Measurements from ENCODE around the gene PITX1. TPM values are rescaled to one million over a fixed set of nuclear protein-coding genes. Genes with fewer than 3 reads are reported as not detected.
"Not testable (repeated sequence)": the region's sequence is repeated elsewhere in the genome, so short reads cannot be mapped to it uniquely, and the experiment has no call there.

The PITX1 gene
- total RNA-seq, 1 experiment from 2014 or later: 45.3 TPM

DNA sequence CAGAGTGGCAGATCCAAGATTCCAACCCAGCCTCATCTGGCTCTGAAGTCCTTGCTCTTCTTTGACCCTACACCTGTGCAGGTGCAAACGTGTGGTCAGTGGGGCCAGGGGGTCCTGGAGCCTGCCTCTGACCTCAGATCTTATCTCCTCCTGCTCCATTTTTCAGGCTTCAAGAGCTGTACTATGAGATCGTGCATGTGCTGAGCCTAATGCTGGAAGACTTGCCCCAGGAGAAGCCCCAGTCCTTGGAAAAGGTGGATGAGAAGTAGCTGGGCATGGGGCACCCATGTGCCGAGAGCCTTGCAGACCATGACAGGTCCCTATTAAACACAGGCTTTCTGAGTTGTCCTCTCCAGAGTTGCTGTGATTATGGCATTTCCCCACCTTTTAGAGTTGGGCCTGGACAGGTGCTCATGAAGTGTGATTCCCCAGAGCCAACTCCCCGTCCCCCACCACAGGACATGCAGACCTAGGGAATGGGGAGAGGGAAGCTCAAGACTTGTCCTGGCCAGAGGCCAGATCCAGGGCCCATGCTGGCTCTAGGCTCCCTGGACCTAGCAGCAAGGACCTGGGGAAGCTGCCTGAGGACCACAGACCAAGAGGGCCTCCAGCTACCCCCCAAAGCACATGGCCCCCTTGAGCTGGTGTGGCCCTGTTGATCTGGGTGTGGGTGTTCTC lies 22.5 kb downstream of the PITX1 start:
- no peak for DNase-seq (ENCODE audit: extremely low read depth, low read depth)

DNA sequence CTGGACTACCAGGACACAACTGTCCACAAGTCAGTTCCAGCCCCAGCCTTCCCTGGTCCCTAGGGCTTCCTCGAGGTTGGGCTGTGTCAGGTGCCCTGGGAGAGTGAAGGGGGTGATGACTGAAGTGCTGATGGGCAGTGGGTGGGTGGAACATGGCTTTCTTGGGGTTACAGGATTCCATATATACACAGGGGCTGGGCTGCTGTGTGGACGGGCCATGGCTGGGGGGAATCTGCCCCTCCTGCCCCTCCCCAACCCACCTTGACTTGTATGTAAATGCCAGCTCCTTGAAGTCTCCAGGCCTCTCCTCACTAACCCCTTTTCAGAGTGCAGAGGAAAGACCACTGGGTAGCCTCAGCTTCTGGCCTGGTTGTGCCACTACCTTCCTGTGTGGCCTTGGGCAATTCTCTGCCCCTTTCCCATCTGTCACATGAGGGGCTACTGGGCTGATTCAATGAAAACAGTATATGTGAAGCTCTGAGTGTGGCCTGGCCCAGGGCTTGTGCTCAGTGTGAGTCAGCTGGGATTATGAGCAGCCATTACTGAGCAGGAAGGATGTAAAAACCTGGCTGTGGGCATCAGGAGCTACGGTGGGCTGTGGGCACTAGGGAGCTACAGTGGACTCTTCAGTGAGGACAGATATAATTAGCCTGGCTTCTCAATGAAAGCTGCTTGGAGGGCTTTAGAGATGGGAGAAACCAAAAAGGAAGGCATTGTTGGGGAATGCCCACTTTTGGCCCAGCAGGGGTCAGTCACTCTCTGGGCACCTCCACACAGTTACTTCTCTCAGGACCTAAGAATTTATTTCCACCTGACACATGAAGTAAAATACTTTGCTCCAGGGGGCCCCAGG lies 23.3 kb downstream of the PITX1 start:
- DNase-seq (ENCODE audit: extremely low read depth, low read depth): no peak

DNA sequence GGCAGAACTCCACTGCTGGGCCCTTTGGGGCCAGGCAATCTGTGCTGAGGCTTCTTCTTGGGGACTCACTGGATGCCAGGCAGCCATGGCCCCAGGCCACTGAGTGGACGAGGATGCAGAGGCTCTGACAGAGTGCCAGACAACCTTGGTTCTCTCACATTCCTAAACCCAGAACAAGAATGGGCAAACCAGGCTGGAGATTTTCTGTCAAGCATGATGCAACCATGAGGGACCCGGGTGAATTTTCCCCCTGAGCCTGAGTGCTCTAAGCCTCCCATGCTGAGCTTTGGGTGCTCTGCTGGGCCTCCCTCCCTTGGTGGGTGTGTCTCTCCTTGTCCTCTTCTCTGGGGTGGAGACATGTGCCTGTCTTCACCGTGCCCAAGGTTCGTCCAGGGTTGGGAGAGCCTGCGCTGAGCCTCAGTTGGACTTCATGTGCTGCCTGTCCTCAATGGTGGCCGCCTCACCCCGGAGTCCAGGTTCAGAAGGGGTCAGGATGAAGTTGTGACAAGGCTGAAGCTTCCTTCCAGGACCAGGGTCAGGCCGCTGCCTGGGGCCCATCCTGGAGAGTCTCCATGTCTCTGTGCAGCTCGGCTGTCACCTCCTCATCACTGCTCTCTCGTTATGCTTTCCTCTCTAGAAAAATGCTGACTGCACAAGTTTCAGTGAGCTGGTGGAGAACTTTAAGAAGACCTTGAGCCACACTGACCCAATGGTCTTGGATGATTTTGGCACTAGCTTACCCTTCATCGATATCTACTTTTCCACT lies 24.1 kb downstream of the PITX1 start:
- DNase-seq (ENCODE audit: extremely low read depth, low read depth): no peak

DNA sequence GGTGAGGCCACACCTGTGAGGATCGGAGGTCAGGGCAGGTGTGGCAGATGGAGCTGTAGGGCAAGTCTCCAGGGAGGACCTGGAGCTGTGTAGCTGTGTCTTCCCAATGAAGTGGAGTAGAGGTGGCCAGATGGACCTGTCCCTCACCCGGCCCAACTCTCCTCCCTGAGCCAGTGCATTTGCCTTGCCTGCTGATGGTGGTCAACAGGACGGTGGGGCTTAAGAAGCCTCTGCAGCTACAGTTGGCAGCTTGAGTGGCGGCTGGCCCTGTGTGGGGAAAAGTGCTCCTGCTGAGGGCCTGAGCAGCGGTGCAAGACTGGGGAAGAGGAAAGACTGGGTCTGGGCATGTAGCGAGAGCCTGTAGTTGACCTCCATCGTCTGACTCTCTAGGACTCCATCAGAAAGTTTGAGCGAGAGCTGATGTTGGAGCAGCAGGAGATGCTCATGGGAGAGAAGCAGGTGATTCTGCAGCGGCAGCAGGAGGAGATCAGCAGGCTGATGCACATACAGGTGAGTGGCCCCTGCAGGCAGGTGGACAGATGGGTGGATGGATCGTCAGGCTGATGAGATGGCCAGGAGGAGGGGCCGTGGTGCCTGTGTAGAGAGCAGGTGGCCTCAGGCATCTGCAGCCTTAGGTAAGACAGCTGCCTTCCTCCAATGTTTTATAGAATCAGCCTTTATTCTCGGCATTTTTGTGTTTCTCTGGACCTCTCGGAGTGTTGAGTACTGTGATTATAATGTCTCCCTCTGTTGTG lies 24.9 kb downstream of the PITX1 start:
- DNase-seq (ENCODE audit: extremely low read depth, low read depth): no peak

DNA sequence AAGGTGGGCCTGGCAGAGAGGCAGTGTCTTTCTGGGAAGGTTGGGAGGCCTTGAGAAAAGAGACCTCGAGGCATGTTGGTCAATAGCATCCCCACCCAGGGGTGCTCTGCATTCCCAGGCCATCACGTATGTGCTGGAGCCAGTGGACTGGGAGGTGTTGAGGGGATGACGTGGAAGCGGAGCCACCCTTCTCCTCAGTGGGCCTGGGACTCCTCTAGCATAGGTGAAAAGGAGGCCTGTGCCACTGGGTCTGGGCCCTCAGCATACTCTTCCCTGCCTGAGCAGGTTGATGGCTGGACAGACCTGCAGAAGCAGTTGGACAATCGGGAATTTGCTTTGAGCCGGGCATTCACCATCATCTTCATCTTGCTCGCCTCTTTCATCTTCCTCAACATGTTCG lies 25.5 kb downstream of the PITX1 start:
- DNase-seq (ENCODE audit: extremely low read depth, low read depth): no peak

DNA sequence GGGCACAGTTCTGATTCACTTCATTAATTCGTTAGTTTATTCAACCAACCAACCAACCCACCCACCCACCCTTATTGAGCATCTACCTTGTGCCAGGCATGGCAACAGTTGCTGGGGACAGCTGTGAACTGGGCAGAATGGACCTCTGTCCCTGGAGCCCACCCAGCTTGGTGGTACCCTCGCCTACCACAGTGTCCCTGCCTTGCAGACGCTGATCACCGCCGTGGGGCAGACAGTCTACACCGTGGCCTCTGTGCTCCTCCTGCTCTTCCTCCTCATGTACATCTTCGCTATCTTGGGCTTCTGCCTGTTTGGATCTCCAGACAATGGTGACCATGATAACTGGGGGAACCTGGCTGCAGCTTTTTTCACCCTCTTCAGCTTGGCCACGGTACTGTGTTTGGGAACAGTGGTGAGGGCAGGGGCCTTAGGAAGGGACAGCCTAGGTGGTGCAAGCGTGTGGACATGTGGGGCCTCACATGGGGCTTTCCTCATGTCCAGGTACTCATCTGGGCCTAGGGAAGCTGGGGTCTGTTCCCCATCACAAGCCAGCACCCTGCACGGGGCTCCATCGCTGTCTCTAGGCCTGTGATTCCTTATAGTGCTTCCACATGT lies 26.2 kb downstream of the PITX1 start:
- no peak for DNase-seq (ENCODE audit: extremely low read depth, low read depth)

DNA sequence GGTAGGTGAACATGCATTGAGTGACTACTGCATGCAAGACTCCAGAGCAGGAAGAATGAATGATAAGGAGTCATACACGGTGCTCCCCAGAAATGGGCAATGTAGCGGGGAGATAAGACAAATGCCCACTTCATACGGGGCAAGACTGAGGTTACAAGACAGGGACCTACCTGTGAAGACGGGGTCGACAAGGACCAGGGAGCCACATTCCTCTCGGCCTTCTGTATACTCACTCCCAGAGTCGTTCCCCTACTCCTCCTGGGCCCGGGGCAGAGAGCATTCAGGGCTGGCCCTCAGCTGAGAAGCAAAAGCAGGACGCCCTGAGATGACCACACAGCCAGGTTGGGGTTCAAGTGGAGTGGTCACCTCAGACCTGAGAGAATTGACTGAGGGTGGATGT lies 26.7 kb downstream of the PITX1 start:
- DNase-seq (ENCODE audit: extremely low read depth, low read depth): no peak

DNA sequence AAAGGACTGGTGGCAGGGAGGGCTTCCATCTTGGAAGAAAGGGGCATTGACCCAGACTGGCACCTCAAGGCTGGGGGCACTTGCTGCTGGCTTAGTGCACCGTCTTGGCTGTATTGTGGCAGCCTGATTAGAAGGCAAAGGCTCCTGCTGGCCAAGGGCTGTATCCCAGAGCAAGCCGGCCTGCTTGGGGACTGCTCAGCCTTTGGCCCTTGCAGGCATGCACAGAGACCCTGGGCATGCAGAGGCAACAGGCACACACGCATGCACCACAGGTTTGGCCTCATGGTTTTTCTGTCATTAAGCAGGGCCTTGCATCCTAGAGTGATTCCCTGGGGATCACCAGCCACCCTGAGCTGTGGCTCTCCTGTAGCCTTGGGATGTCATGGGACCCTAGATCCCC lies 29.0 kb downstream of the PITX1 start:
- no peak for DNase-seq (ENCODE audit: extremely low read depth, low read depth)

DNA sequence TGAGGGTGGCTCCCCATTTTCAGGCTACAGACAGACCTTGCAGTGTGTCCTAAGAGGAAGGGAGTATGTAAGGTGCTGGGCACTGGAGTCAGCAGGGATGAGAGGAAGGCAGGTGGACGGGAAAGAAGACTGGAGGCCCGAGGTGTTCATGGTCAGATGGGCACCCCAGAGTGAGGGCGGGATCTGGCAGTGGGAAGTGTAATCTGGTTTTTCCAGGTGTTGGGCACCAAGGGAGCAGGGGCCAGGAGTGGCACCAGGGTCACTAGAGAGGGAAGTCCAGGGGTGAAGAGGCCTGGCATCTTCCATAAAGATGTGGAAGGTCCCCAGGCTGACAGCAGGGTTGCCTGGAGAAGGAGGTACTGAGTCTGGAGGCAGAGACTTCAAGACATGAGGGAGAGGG lies 29.7 kb downstream of the PITX1 start:
- no peak for DNase-seq (ENCODE audit: extremely low read depth, low read depth)

DNA sequence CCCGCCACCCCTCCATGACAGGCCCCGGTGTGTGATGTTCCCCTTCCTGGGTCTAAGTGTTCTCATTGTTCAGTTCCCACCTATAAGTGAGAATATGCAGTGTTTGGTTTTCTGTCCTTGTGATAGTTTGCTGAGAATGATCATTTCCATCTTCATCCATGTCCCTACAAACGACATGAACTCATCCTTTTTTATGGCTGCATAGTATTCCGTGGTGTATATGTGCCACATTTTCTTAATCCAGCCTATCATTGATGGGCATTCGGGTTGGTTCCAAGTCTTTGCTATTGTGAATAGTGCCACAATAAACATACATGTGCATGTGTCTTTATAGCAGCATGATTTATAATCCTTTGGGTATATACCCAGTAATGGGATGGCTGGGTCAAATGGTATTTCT lies 36.0 kb downstream of the PITX1 start:
- not testable (repeated sequence) for DNase-seq (ENCODE audit: extremely low read depth, low read depth)

DNA sequence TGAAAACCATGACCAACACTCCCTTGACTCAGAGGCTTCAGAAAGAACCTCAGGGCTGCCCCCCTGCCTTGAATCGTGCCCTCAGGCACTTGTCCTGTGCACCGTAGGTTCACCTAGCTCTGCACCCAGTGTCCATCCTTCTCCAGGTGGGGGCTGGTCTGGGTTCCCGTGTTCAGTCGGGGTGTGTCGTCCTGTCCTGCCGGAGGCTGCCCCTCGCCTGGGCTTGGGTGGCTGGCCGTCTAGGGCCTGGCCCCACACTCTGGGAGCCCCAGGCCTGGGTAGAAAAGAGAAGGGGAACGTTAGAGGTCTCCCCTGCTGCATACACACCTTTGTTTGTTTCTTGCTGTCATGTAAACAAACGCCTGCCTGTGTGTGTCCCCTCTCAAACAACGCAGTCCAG lies 37.0 kb downstream of the PITX1 start:
- no peak for DNase-seq (ENCODE audit: extremely low read depth, low read depth)

DNA sequence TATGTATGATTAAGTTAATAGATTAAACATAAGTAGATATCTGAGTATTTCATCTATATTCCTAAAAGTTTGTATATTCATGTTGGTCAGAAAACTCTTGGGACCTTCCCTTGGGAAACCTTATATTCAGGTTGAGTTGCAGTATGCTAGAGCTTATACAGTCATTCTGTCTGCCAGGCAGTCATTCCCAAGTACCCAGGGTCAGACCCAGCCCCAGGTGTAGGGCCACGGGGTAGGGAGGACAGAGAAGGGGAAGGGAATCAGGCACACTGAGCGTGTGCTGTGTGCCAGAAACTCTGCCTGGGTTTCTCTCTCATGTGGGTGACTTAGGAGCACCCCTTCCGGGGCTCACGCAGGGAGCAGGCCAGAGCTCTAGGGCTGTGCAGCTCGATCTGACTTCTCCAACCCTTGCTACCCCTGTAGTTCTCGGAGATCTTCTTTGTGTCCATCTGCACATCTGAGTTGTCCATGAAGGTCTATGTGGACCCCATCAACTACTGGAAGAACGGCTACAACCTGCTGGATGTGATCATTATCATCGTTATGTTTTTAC lies 38.1 kb downstream of the PITX1 start:
- no peak for DNase-seq (ENCODE audit: extremely low read depth, low read depth)

DNA sequence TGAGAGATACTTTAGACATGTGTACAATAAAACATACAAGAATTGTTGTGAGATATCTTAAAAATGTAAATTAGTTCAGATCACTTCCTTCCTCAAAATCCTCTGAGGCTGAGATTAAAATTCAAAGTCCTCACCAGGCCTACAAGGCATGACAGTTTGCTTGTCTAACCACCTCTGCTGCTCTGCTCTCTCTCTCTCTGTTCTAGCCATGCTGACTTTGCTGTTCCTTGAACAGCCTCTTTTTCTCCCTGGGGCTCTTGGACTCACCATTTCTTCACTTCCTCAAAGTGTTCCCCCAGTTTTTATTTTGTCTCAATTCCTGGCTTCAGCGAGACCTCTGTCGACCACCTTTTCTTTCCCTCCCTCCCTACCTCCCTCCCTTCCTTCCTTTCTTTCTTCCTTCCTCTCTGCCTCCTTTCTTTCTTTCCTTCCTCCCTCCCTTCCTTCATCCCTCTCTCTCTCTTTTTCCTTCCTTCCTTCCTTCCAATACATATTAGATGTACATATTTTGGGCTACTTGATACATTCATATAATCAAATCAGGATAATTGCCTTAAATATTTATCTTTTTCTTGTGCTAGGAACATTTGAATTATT lies 39.4 kb downstream of the PITX1 start:
- DNase-seq (ENCODE audit: extremely low read depth, low read depth): no peak

DNA sequence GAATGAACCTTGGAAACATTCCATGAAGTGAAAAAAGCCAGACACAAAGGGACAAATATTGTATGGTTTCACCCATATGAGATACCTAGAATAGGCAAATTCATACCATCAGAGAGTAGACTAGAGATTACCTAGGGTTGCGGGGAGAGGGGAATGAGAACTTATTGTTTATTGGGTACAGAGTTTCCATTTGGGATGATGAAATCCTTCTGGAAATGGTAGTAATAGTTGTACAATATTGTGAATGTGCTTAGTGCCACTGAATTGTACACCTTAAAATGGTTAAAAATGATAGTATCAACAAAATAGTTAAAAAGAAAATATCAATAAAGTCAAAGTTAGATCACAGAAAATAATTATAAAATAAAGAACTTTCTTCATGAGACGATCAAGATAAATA lies 40.9 kb downstream of the PITX1 start:
- no peak for DNase-seq (ENCODE audit: extremely low read depth, low read depth)

DNA sequence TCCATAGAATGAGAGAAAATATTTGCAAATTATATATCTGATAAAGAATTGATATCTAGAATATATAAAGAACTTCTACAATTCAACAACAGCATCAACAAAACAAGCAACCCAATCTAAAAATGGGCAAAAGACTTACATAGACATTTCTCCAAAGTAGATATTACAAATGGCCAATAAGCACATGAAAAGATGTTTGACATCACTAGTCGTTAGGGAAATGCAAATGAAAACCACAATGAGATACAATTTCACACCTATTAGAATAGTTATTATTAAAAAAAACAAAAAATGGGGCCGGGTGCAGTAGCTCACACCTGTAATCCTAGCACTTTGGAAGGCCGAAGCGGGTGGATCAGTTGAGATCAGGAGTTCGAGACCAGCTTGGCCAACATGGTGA lies 41.9 kb downstream of the PITX1 start:
- no peak for DNase-seq (ENCODE audit: extremely low read depth, low read depth)

DNA sequence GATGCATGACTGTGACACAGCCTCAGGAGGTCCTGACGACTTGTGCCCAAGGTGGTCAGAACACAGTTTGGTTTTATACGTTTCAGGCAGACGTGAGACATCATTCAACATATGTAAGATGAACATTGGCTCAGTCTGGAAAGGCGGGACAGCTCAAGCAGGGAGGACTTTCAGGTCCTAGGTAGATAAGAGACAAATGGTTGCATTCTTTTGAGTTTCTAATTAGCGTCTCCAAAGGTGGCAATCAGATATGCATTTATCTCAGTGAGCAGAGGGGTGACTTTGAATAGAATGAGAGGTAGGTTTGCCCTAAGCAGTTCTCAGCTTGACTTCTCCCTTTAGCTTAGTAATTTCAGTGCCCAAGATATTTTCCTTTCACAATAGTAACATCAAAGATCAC lies 43.8 kb downstream of the PITX1 start:
- DNase-seq (ENCODE audit: extremely low read depth, low read depth): not testable (repeated sequence)

DNA sequence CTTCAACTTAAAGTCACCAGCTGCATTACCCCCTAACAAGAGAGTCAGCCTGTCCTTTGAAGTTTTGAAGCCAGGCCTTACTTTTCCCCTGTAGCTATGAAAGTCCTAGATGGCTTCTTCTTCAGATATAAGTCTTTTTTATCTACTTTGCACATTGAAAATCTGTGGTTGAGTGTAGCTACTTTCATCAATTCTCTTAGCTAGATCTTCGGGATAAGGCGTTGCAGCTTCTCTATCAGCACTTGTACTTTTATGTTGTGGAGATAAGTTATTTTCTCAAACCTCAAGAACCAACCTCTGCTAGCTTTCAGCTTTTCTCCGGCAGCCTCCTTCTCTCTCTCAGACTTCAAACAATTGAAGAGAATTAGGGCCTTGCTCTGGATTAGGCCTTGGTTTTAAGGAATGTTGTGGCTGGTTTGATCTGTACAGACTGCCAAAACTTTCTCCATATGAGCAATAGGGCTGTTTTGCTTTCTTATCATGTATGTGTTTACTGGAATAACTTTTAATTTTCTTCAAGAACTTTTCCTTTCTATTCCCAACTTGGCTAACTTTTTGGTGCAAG lies 44.7 kb downstream of the PITX1 start:
- DNase-seq (ENCODE audit: extremely low read depth, low read depth): no peak

DNA sequence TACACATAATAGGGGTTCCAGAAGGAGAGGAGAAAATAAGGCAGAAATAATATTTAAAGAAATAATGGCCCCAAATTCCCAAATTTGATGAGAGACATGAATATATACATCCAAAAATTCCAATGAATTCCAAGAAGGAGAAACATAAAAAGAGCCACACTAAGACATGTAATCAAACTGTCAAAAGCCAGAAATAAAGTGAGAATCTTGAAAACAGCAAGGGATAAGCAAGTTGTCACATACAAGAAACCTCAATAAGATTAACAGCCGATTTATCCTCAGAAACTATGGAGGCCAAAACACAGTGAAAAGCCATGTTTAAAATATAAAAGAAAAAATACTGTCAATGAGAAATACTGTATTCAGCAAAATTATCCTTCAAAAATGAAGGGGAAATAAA lies 51.8 kb downstream of the PITX1 start:
- no peak for DNase-seq (ENCODE audit: extremely low read depth, low read depth)

DNA sequence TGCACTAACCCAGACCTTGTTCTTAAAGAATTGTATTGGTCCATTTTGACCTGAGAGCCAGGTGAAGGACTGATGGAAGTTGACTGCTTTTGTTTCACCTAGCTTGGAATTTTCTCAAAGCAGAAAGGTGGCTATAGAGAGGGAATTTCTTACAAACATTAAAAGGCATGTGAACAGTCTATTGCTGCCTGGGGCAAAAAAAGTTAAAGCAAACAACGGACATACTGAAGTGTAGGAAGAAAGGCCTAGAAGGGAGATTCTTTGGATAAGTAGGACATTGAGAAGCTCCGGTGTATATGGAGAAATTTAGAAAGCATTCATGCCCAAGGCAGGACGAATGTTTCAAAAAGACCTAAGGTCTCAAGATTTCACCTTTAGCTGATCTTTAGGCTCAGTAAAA lies 54.6 kb downstream of the PITX1 start:
- DNase-seq (ENCODE audit: extremely low read depth, low read depth): no peak
